ENCODE measurements around the gene CD99L2.

DNA sequence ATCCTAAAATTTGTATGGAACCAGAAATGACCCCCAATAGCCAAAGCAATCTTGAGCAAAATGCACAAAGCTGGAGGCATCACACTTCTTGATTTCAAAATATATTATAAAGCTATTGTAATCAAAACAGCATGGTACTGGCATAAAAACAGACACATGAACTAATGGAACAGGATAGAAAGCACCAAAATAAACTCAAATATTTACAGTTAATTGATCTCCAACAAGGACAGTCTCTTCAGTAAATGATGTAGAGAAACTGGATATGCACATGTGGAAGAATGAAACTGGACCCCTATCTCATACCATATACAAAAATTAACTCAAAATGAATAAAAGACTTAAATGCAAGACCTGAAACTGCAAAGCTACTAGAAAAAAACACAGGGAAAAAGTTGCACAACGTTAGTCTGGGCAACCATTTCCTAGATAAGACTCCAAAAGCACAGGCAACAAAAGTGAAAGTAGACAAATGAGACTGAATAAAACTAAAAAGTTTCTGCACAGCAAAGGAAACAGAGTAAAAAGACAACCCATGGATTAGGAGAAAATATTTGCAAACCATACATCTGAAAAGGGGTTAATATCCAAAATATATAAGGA is 64.9 kb downstream of the CD99L2 start:
- TF ChIP-seq, protein P1, sequence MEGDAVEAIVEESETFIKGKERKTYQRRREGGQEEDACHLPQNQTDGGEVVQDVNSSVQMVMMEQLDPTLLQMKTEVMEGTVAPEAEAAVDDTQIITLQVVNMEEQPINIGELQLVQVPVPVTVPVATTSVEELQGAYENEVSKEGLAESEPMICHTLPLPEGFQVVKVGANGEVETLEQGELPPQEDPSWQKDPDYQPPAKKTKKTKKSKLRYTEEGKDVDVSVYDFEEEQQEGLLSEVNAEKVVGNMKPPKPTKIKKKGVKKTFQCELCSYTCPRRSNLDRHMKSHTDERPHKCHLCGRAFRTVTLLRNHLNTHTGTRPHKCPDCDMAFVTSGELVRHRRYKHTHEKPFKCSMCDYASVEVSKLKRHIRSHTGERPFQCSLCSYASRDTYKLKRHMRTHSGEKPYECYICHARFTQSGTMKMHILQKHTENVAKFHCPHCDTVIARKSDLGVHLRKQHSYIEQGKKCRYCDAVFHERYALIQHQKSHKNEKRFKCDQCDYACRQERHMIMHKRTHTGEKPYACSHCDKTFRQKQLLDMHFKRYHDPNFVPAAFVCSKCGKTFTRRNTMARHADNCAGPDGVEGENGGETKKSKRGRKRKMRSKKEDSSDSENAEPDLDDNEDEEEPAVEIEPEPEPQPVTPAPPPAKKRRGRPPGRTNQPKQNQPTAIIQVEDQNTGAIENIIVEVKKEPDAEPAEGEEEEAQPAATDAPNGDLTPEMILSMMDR (conservative IDR thresholded peaks at IDR 0.05 in 1 of 2, IDR thresholded peaks at IDR 0.05 in 1 of 2; ENCODE audit: low read depth in 1 of 2, low read length in 2 of 2): no peak
- no peak for TF ChIP-seq EZH2 (IDR thresholded peaks at IDR 0.05; ENCODE audit: low read length, missing control alignments)
